ENCODE measurements around the gene AGTRAP. TPM values are rescaled to one million over a fixed set of nuclear protein-coding genes. Genes with fewer than 3 reads are reported as not detected.

AGTRAP gene
- total RNA-seq, 1 donor from 2014 or later = 2.4 TPM

DNA sequence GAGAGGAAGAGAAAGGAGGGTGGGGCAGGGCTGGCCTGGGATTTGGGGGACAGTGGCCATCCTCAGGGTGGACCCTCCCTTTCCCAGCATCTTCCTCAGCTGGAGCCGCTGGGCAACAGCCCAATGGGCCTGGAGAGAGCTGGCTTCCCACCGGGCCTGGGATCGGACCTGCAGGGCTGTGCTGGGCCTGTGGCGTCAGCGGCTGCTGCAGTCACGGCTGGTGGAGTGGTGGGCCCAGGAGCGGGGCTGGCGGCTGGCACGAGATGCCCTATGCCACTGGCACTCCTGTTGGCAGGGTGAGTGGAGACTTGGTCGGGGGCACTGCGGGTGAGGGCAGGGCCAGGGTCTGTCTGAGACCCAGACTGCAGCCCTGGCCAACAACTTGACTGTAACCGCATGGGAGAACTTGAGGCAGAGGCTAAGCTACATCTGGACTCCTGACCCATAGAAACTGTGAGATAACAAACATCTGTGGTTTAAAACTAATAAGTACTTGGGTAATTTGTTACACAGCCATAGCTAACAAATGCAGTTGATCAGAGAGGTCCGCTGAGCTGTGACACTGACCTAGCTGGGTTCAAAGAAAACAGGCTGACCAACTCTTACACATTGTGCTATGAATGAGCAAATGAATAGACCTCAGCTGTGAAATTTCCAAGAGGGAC is 43.9 kb downstream of the AGTRAP start:
- DNase-seq (ENCODE audit: low spot score in 2 of 2) = no peak
- FAIRE-seq = no peak

DNA sequence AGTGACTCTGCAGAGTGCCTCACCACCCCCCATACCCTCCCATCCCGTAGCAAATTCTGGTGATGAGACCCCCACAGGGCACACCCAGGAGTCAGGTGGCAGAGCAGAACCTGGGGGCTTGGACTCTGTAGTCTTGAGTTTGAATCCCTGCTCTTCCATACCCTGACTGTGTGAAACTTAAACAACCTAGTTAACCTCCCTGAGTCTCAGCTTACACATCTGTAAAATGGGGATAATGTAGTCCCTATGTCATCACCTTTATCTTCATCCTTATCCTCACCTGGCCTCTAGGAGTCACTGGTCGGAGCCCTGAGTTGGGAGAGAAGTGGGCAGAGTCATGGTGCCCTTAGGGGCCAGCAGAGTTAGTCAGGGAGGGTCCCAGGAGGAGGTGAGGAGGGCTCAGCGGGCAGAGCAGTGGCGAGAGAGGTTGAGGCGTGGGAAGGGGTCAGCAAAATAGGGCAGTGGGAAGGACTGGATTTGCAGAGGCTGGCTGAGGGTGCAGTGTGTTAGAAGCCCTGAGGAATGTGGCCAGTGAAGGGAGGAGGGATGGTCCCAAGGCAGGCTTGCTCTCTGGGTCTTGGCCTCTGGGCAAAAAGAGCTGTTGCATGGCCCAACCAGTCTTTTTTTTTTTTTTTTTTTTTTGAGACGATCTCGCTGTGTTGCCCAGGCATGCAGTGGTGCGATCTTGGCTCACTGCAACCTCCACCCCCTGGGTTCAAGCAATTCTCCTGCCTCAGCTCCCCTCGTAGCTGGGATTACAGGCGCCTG is 44.6 kb downstream of the AGTRAP start:
- no peak for FAIRE-seq

DNA sequence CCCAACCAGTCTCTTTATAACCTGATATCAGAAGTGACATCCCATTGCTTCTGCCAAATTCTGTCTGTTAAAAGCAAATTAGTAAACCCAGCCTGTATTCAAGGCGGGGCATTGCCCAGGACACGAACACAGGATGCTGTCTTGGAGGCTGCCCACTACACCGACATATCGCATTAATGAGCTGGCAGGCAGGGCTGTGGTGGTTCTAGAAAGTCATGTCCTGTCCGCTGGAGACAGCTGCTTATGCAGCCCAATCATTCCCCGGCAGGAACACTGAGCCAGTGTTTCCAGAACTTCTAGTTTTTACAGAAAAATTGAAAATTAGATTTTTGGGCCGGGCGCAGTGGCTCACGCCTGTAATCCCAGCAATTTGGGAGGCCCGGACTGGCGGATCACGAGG is 45.4 kb downstream of the AGTRAP start:
- FAIRE-seq (no peak), DNase-seq (ENCODE audit: low spot score in 2 of 2) (no peak)

More for the DNA sequence above, 44.6 kb downstream of the AGTRAP start:
- DNase-seq (ENCODE audit: low spot score in 2 of 2) = no peak

DNA sequence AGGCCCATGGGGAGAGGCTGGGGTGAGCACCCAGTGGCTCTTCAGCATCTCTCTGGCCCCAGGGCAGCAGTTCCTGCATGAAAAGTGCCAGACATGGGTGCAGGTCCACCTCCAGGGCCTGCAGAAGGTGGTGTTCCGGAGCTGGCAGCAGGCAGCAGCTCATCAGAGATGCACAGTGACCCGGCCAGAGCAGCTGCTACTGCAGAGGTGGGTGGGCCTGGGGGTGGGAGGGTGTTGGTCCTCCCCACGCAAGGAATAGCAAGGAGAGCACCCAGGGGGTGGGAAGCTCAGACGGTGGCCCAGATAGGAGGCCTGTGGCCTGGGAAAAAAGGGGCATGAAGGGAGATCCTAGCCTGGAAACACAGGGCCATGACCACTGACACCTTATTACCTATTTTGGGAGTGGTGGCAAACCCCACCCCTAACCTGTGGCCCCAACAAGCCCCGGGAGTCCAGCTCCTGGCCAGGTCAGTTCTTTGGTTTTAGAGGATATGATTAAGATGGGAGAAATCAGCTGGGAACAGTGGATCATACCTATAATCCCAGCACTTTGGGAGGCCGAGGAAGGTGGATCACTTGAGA is 46.3 kb downstream of the AGTRAP start:
- FAIRE-seq = no peak
- no peak for DNase-seq (ENCODE audit: low spot score in 2 of 2)

DNA sequence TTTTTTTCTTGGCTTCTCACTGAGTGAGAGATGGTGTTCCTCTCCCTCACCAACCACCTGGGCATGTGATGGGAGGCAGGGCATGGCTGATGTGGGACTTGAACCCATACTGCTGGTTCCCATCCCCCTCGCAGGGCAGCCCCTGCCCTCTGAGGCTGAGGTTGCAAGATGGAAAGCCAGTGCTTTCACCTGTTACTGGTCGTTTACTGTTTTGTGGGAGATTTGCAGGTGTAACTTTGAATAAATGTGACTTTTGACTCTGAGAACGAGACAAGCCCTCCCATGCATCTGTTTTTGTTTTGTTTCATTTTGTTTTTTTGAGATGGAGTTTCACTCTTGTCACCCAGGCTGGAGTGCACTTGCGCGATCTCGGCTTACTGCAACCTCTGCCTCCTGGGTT is 47.6 kb downstream of the AGTRAP start:
- no peak for FAIRE-seq

GRCh38 chr1:11784256-11784992 is 48.5 kb downstream of the AGTRAP start:
- DNase-seq (ENCODE audit: low spot score in 2 of 2) = no peak
- FAIRE-seq = no peak

More for the DNA sequence above, 47.6 kb downstream of the AGTRAP start:
- no peak for DNase-seq (ENCODE audit: low spot score in 2 of 2)

DNA sequence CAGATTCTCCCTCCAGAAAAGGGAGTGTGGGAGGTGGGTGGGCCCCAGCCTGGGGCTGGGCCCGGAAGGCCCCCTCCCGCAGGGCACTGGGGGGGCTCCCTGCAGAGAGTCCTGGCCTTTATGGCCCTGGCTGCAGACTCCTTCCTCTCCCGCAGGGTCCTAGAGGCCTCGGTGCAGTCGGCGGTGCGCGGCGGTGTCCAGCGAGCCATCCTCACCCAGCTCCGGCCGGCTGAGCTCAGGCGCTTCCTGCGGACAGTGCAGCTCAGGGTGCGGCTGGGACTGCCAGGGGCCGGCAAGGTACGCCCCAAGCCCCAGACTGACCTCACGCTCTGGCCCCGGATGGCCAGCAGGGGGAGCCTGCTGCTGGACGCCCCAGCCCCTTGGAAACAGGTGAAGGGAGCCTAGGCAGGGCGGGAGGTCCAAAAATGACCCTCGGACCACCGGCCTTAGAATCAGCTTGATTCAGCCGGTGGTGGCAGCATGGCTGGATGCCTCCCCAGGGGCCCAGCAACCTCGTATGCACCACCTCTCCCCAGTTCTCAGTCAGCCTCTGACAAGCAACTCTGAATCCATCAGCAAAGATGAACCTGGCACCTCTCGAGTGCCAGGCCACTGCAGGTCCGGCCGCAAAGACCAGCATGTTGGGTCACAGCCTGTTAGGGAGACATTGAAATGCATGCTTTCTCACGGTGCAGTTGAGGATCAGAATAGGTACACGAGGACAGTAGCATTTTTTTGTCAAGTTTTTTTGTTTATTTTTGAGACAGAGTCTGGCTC is 49.2 kb downstream of the AGTRAP start:
- FAIRE-seq = no peak
- DNase-seq (ENCODE audit: low spot score in 2 of 2) = peak in 1 of 2 donors; percentile 73

- FAIRE-seq (no peak), DNase-seq (ENCODE audit: low spot score in 2 of 2) (no peak)
Measured at GRCh38 chr1:11786168-11786567, 50.2 kb downstream of the AGTRAP start.

DNA sequence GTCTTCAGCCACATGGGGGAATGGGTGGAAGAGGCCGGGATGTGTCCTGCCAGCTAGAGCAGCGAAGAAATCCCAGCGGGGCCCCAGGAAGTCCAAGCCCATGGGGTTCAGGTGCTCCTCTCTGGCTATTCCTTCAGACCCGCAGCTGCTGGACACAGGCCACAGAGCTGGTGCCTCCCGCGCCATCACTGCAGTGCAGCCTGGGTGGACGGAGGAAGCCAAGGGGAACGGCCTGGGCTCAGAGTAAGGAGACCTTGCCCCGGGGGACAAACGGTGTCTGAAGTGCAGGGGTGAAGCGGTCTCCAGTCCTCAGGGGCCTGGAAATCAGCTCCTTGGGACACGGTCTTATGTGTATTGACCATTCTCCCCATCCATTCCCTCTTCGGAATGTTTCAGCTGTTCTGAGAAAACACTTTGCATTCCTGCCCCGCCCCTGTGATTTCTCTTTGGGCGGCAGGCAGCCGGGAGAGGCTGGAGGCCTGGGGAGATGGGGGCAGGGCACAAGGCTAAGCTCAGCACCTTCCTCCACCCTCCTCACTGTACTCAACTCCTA is 51.4 kb downstream of the AGTRAP start:
- DNase-seq (ENCODE audit: low spot score in 2 of 2) (no peak), FAIRE-seq (no peak)

DNA sequence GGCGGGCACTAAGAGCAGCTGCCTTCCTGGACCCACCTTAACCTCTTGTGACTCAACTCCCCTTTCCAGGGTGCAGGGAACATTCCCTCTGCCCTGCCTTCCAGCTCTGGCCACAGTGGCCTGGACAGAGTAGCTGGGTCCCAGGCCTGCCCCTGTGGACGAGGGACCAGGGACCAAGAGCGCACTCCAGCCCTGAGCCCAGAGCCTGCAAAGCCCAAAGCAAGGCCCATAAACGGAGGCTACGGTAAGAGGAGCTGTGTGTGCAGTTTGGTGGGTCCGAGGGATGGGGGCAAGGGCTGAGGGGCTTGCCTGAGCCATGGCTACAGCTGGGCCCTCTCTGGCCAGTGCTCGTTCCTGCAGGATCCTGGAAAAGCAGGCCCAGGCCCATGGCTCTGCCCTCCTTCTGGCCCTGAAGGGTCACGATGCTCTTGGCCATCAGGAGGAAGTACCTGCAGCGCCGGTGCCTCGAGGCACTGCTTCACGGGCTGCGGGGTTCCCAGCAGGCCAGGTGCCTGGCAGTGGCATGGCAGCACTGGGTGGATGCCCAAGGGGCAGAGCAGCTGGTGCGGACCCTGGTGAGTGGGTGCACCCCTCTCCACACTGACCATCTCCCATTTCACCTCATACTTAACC is 52.0 kb downstream of the AGTRAP start:
- FAIRE-seq = no peak
- DNase-seq (ENCODE audit: low spot score in 2 of 2) = no peak

GRCh38 chr1:11788549-11789053 is 52.7 kb downstream of the AGTRAP start:
- no peak for FAIRE-seq

GRCh38 chr1:11789126-11790067 is 53.5 kb downstream of the AGTRAP start:
- DNase-seq (ENCODE audit: low spot score in 2 of 2) (no peak), FAIRE-seq (no peak)

More at GRCh38 chr1:11788549-11789053, 52.7 kb downstream of the AGTRAP start:
- no peak for DNase-seq (ENCODE audit: low spot score in 2 of 2)

- DNase-seq (ENCODE audit: low spot score in 2 of 2) (no peak), FAIRE-seq (no peak)
Measured at GRCh38 chr1:11790101-11790879, 54.4 kb downstream of the AGTRAP start.

- FAIRE-seq = no peak
- DNase-seq (ENCODE audit: low spot score in 2 of 2) = peak in 1 of 2 donors; percentile 80
Measured at GRCh38 chr1:11790880-11791715, 55.2 kb downstream of the AGTRAP start.

DNA sequence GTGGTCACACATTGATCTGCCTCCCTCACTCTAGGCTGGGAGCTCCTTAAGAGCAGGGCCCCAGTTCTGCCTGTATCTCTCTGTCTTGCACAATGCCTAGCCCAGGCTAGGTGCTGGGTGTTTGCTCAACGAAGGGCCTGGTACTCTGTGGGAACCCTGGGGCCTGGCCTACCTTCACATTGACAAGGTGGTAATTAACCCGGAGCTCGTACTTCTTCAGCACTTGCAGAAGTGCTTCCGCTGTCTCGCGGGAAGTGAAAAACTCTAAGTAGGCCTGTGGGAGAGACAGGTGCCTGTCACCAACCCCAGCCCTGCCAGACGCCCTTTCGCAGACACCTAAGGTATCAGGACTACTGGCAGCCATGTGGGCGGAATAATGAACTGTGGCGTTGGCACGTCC is 56.2 kb downstream of the AGTRAP start:
- DNase-seq (ENCODE audit: low spot score in 2 of 2) (no peak), FAIRE-seq (no peak)

- DNase-seq (ENCODE audit: low spot score in 2 of 2) (no peak), FAIRE-seq (no peak)
Measured at GRCh38 chr1:11793819-11794218, 57.9 kb downstream of the AGTRAP start.
